Measurements from ENCODE around the gene GPI. TPM values are rescaled to one million over a fixed set of nuclear protein-coding genes. Genes with fewer than 3 reads are reported as not detected.
A peak's percentile ranks its signal among the peaks of the same experiment; 100 is the strongest.

GPI gene
- total and polyA plus RNA-seq, 2 donors (not counting 3 experiments of a cell fraction or from before 2014, with no cell fraction given), result 131 to 273 TPM

DNA sequence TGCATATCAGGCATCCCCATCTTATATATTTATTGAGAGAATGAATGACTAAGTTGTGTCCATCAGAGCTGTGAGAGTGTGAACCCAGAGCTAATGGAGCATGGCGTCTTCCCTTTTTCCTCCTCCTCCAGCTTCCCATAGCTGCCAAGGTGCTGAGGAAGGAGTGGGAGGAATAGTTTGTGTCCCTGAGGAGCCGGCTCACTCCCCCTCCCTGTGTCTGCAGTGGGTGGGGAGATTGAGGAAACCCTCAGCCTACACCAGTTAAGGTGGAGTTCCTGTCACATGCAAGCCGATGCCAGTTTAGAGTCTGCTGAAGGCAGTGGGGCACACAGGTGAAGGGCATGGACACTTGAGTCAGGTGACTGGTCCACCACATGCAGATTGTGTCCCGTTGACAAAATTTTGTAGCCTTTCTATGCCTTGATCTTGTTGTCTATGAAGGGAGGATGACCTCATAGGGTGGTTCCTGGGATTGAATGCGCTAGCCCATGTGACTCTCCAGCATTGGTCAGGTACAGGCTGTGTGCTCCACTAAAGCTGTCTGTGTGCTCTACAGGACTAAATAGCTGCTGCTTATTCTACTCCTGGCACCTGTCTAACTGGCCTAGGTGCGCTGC lies 47.6 kb upstream of the GPI start:
- intact Hi-C loops (cut with micrococcal nuclease), result no loop called here
- DNase-seq (ENCODE audit: low read depth, low spot score) (peak; percentile 46), FAIRE-seq (no peak)
- peak; percentile 25 for TF ChIP-seq GATA2 (IDR thresholded peaks at IDR 0.05; ENCODE audit: insufficient read depth, insufficient read length, low read depth, low read length)
- TF ChIP-seq, protein P1, sequence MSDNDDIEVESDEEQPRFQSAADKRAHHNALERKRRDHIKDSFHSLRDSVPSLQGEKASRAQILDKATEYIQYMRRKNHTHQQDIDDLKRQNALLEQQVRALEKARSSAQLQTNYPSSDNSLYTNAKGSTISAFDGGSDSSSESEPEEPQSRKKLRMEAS (IDR thresholded peaks at IDR 0.05; ENCODE audit: insufficient read depth, insufficient read length), result no peak
- H3K79me2 ChIP-seq (ENCODE audit: control insufficient read depth, insufficient read depth, low read length), result peaks cover 29% of the 10 kb centered on the region
- peak overlapping the region; percentile 13 for H3K9ac ChIP-seq (replicated peaks; ENCODE audit: extremely low read depth, insufficient read depth, low read length)
- peaks cover 2 to 4% of the 10 kb centered on the region in 2 experiments for H3K36me3 ChIP-seq (ENCODE audit: control insufficient read depth in 2 of 2, extremely low read depth in 1 of 2, insufficient read depth in 2 of 2, low read length in 2 of 2)
- H3K27me3 ChIP-seq (ENCODE audit: control insufficient read depth in 2 of 2, insufficient read depth in 2 of 2, low read length in 2 of 2), result no peaks in the 10 kb centered on the region
- peak overlapping the region; percentile 11 for H3K4me2 ChIP-seq (ENCODE audit: insufficient read depth, low read length)
- no peaks in the 10 kb centered on the region for H3K9me3 ChIP-seq (replicated peaks; ENCODE audit: control insufficient read depth, insufficient read depth, low read length)
- ChIA-PET POLR2A (no interaction called here), CTCF (interaction anchor here (1.1 to 1.8 kb wide), 4 partner anchors 10 to 72 kb away, joined by 3 to 7 read pairs (median 4); no protein-coding TSS in a partner anchor)
- BruUV-seq (replicated peaks), result no TSS peak
- H4K20me1 ChIP-seq (replicated peaks; ENCODE audit: control insufficient read depth, extremely low read depth, insufficient read depth, low read length), result no peaks in the 10 kb centered on the region
- no peak overlapping the region for H2AFZ ChIP-seq (ENCODE audit: low read depth, low read length)
- no peak overlapping the region for H3K4me3 ChIP-seq (replicated peaks in 1 of 3; ENCODE audit: insufficient read depth in 1 of 3, low read depth in 1 of 3, low read length in 3 of 3)
- peak overlapping the region; percentile 71 for H3K27ac ChIP-seq (ENCODE audit: insufficient read depth, low read depth, low read length)
- H3K4me1 ChIP-seq (ENCODE audit: control insufficient read depth, extremely low read depth, insufficient read depth, low read length), result peaks cover 58% of the 10 kb centered on the region
- dilution Hi-C loops (cut with MboI; ENCODE audit: extremely low pct_ligation_motif_present, low sequenced_read_pairs), result no loop called here
- H3K9me1 ChIP-seq (replicated peaks; ENCODE audit: control insufficient read depth, extremely low read depth, insufficient read depth, low read length), result no peaks in the 10 kb centered on the region

DNA sequence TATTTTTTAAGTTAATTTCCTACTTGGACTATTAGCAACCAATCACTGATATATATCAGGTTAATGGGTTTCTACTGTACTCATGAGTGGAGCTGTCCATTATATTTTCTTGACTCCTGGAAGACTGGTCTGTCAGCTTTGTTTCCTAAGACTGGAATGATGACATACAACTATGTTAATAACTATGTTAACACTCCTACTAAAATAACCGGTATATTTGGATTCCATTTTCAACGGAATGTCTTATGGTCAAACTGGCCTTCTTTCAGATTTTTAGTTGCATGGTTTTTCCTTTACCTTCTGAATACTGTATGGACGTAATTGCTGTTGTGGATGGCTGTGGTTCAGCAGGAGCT lies 45.8 kb upstream of the GPI start:
- no peak overlapping the region for H2AFZ ChIP-seq (ENCODE audit: low read depth, low read length)
- no peaks in the 10 kb centered on the region for H3K9me1 ChIP-seq (replicated peaks; ENCODE audit: control insufficient read depth, extremely low read depth, insufficient read depth, low read length)
- DNase-seq (ENCODE audit: low read depth, low spot score) (no peak), FAIRE-seq (no peak)
- peaks cover 49% of the 10 kb centered on the region for H3K4me1 ChIP-seq (ENCODE audit: control insufficient read depth, extremely low read depth, insufficient read depth, low read length)
- H3K4me2 ChIP-seq (ENCODE audit: insufficient read depth, low read length), result peak overlapping the region; percentile 72
- BruUV-seq (replicated peaks), result TSS peak; percentile 59
- H3K79me2 ChIP-seq (ENCODE audit: control insufficient read depth, insufficient read depth, low read length), result peaks cover 31% of the 10 kb centered on the region
- POLR2A ChIA-PET, result no interaction called here
- no peaks in the 10 kb centered on the region for H3K9me3 ChIP-seq (replicated peaks; ENCODE audit: control insufficient read depth, insufficient read depth, low read length)
- TF ChIP-seq GATA2 (IDR thresholded peaks at IDR 0.05; ENCODE audit: insufficient read depth, insufficient read length, low read depth, low read length), result no peak
- TF ChIP-seq FOS (IDR thresholded peaks at IDR 0.05; ENCODE audit: borderline replicate concordance, insufficient read depth, low read length), result no peak
- CTCF ChIA-PET, result interaction anchor here (0.7 to 1.3 kb wide), 6 partner anchors 9 to 49 kb away, joined by 3 to 7 read pairs (median 3); no protein-coding TSS in a partner anchor
- peak overlapping the region; percentile 98 for H3K27ac ChIP-seq (ENCODE audit: insufficient read depth, low read depth, low read length)
- dilution Hi-C loops (cut with MboI; ENCODE audit: extremely low pct_ligation_motif_present, low sequenced_read_pairs), result no loop called here
- peak overlapping the region; percentile 54 for H3K9ac ChIP-seq (replicated peaks; ENCODE audit: extremely low read depth, insufficient read depth, low read length)
- H3K27me3 ChIP-seq (ENCODE audit: control insufficient read depth in 2 of 2, insufficient read depth in 2 of 2, low read length in 2 of 2), result no peaks in the 10 kb centered on the region
- intact Hi-C loops (cut with micrococcal nuclease), result loop anchor here (1.0 kb wide), 2 partner anchors 13 to 49 kb away; no protein-coding TSS in a partner anchor
- peaks cover 2 to 9% of the 10 kb centered on the region in 2 experiments for H3K36me3 ChIP-seq (ENCODE audit: control insufficient read depth in 2 of 2, extremely low read depth in 1 of 2, insufficient read depth in 2 of 2, low read length in 2 of 2)
- no peaks in the 10 kb centered on the region for H4K20me1 ChIP-seq (replicated peaks; ENCODE audit: control insufficient read depth, extremely low read depth, insufficient read depth, low read length)
- no peak overlapping the region for H3K4me3 ChIP-seq (replicated peaks in 1 of 3; ENCODE audit: insufficient read depth in 1 of 3, low read depth in 1 of 3, low read length in 3 of 3)
